ENCODE results near the gene CALU.

CALU gene

GRCh38 chr7:128790315-128791041 lies 51.3 kb downstream of the CALU start:
- no peak for DNase-seq

- peak; percentile 72 to 81 for DNase-seq
Observed at GRCh38 chr7:128791121-128791971, 52.2 kb downstream of the CALU start, which contains the start of gene CCDC136. Gene CCDC136 (plus strand): TSS chr7:128791968. CDS start chr7:128792412, 444 bp downstream.

DNA sequence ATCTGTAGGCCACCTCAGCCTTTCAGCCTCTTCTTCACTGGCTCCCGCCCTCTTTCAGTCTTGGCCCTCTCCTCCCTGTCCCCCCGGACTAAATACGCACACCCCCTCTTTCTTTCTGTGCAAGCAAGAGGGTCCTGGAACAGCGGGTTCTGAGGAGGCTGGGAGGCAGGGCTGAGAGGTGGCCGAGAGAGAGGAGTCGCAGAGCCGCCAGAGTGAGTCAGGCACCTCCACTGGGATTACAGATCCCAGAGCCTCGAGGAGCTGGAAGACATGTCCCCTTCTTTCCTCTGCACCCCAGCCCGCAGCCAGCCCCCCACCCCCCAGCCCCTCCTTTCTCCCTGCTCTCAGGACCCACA lies 52.8 kb downstream of the CALU start:
- no peak for DNase-seq

GRCh38 chr7:128792471-128793180 lies 53.5 kb downstream of the CALU start:
- DNase-seq = no peak

DNA sequence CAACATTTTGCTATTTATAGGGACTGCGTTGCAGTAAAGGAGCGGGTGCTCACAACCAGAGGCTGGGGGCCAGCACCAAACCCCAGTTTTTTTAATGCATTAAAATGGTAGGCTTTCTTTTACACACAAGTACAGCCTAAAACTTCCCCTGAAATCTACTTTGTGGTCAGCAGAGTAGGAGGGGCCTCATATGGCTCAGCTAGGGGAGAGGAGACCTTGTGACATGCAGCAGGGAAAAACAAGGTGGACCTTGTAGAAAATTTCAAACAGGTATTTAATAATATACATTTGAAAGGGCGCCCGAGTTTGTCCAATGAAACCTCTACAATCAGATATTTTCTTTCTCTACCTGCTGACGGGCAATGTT lies 54.0 kb downstream of the CALU start:
- DNase-seq = no peak

DNA sequence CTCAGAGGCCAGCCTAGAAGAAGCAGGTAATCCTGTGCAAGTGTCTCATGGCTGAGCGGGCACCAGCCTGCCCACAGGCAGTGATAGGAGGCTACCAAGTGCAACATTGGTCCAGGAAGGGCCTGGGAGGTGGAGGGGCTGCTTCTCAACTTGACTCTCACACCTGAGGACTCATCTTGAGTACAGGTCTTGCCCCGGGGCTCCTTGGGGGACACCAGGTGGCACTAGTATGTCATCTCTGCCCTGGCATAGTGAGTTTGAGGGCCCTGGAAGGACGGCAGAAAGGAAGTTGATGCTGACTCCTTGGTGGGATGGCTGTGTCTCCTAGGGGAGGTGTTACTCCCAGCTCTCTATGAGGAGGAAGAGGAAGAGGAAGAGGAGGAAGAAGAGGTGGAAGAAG lies 54.9 kb downstream of the CALU start:
- no peak for DNase-seq

DNA sequence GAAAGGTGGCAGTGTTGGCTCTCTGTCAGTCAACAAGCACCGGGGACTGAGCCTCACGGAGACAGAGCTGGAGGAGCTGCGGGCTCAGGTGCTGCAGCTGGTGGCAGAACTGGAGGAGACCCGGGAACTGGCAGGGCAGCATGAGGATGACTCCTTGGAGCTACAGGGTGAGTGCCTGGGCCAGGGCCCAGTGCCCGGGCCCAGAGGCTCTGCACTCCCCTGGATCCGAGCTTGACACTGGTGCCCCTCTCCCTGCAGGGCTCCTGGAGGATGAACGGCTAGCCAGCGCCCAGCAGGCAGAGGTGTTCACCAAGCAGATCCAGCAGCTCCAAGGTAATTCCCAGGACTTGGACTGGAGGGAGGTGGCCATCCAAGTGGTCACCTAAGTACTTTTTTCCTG lies 55.3 kb downstream of the CALU start:
- DNase-seq = no peak

DNA sequence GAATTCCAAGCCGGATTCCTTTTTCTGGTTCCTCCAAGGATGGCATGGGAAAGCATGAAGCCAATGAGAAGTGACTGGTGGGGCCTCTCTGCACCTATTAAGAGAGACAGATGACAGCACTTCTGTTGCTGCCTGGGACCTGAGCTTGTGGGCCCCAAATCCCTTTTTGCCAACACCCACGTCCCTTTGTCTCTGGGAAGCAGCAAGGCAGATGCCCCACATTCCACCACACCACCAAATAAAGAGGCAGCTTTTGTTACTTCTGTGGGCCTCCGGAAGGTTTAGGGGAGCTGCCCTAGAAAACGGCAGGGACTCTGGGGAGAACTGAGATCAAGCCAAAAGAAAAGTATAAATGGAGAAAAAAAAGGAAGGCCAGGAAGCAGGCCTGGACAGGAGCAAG lies 56.0 kb downstream of the CALU start:
- no peak for DNase-seq

GRCh38 chr7:128796327-128796726 lies 57.2 kb downstream of the CALU start:
- no peak for DNase-seq

GRCh38 chr7:128799451-128799850 lies 60.3 kb downstream of the CALU start:
- no peak for DNase-seq

- no peak for DNase-seq
Observed at GRCh38 chr7:128800567-128800966, 61.4 kb downstream of the CALU start.

DNA sequence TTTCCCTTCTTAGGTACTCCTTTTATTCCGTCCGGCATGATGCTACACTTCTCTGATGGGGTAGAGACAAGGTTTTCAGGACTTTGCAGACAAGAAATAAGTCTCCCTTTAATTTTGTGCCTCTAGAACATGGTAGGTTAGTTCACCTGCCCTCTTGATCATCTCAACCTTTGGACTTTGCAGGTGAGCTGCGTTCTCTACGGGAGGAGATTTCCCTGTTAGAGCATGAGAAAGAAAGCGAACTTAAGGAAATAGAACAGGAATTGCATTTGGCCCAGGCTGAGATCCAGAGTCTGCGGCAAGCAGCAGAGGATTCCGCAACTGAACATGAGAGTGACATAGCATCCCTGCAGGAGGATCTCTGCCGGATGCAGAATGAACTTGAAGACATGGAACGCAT lies 61.8 kb downstream of the CALU start:
- no peak for DNase-seq

DNA sequence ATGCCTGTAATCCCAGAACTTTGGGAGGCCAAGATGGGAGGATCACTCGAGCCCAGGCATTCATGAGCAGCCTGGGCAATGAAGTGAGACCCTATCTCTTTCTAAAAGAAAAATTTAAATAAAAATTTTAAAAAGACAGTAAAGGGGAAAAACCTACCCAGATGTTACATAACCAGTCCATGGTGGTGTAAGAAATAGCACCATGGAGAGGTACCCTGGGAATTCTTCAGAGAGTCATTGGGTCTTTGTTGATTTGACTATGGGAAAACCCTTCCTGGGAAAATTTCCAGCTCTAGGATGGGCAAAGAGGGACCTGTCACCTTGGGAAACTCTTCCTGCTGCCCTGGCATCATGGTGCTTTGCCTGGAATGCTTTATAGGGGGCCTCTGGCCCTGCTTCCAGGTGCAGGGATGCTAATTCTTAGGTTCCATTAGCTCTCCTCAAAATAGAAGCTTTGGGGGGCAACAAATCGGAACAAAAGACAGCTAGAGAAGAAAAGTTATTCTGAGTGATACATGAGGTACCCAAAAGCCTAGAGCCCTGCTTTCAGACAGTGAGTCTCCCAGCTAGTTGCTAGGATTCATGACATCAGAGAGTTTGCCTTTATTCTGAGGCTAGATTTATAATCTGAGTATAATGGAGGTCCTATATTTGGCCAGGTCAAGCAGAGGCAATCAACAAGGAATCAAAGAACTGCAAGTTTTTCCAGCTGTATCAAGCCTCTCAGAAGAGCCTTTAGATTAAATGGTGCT lies 62.7 kb downstream of the CALU start:
- no peak for DNase-seq

DNA sequence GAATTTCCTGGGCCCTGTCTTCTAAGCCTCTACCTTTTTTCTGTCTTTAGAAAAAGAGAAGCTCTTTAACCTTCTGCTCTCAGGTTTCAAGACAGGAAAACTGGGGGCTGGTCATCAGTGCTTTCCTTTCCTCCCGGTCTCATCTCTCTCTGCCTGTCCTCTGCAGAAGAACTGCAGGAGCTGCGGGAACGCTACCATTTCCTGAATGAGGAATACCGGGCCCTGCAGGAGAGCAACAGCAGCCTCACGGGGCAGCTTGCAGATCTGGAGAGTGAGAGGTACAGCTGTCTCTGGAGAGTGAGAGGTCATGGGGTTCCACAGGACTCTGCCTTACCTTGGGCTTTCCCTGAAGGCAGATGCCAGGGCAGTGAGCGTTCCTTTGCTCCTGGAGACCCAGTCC lies 65.3 kb downstream of the CALU start:
- no peak for DNase-seq

DNA sequence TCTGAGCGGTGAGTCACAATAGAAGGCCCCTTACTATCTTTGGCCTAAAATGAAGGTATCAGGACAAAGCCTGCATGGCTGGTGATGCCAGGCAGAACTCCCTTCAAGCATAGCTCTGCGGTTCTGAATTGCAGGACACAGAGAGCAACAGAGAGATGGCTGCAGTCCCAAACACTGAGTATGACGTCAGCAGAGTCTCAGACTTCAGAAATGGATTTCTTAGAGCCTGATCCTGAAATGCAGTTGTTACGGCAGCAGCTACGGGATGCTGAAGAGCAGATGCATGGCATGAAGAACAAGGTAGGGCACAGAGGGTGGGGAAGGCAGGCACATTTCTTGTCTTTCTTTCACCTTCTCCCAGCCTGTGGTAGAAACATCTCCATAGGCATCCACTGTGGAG lies 66.1 kb downstream of the CALU start:
- no peak for DNase-seq

DNA sequence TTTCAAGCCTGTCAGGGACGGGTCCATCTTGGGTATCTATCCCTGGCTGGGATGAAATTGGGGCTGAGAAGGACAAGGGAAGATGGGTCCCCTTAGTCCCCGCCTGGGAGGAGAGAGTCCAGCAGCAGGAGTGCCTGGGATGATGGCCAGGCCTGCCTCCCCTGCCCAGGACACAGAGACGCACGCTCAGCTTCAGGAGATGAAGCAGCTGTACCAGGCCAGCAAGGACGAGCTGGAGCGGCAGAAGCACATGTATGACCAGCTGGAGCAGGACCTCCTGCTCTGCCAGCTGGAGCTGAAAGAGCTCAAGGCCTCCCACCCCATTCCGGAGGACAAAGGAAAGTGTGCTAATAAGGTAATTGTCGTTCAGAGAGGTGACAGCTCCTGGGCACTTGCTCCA lies 68.0 kb downstream of the CALU start:
- DNase-seq = no peak

GRCh38 chr7:128809363-128809762 lies 70.2 kb downstream of the CALU start:
- DNase-seq = no peak

- DNase-seq = no peak
Observed at GRCh38 chr7:128810473-128810872, 71.3 kb downstream of the CALU start.

DNA sequence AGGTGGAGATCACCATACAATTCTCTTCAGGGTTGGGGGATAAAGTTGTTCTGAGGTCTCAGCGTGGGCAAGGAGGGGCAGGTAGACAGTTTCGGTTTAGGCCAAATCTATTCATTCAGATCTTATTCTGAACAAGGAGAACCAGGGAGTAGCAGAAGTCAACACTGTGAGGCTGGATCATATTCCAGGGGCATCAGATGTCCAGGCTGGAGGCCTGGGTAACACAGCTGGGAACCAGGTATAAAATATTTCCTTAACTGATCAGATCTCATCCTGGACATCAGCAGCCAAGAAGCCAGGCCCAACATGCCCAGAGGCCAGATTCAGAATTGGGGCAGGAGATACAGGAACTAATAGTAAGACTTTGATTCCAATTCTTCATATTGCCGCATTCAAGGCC lies 71.8 kb downstream of the CALU start:
- DNase-seq = no peak

DNA sequence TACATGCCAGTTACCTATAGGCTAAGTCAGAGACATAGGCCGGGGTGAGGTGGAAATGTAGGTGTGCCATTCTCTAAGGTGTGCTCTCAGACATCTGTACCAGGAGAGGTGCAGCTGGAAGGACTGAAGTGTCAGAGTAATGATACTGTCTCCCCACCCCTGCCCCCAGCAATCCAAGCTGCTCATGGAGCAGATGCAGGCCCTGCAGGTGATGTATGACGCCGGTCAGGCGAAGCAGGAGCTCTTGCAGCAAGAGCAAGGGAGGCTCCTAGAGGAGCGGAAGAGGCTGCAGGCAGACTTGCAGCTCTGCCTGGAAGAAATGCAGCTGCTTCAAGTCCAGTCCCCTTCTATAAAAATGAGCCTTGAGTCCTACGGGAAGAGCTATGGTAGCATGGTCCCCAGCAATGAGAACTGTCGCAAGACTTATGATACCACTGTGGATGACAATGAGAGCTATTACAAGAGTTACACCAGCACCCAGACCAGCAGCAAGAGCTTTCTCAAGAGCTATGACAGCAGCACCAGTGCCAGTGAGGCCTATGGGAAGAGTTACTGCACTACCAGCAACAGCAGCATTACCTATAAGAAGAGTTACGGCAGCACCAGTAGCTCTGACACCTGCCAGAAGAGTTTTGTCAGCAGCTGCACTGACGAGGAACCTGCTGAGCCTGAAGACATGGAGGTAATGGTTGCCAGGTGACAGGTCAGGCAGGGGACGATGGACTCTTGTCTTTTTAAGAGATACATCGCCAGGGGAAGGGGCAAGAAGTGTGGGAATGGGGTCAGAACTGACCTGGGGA lies 72.7 kb downstream of the CALU start:
- no peak for DNase-seq

GRCh38 chr7:128812514-128813168 lies 73.5 kb downstream of the CALU start:
- no peak for DNase-seq

DNA sequence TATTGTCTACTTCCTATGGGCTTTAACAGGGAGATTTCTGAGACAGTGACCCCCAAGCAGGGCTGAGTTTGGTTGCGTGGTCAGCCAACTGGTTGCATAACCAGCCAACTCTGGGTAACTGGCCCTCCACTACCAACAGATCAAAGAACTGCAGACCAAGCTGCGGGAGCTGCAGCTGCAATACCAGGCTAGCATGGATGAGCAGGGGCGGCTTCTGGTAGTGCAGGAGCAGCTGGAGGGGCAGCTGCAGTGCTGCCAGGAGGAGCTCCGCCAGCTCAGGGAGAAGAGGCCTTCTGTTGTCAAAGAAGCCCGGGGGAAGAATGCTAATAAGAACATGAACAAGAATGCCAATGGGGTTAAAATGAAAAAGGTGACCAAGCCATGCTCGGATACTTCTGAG lies 75.3 kb downstream of the CALU start:
- no peak for DNase-seq
